B cell (primary cell): ENCODE data around the gene FOXI1. TPM values are rescaled to one million over a fixed set of nuclear protein-coding genes. Genes with fewer than 3 reads are reported as not detected.

Experiments used
- ATAC-seq: fragments of 200-7000 bp; cut with Tn5 transposase; one replicate; pipeline ENCODE4 v1.10.0; 2021; ENCODE audit warnings: low read depth, mild to moderate bottlenecking, moderate number of reproducible peaks, moderate library complexity
- CTCF ChIA-PET: fragments of 350-600 bp; sonication (Branson Sonifier 250); formaldehyde crosslinking; loops from one replicate; lab custom pipeline; 2021; ENCODE audit warnings: antibody characterized with exemption, inconsistent platforms; lab: Charles Lee
- POLR2A ChIA-PET: fragments of 350-600 bp; sonication (Branson Sonifier 250); formaldehyde crosslinking; loops from one replicate; lab custom pipeline; 2021; ENCODE audit warnings: antibody characterized with exemption; lab: Charles Lee
- DNase-seq: peaks from one replicate; pipeline ENCODE4 v3.0.0; 2013
- H2AFZ ChIP-seq: 2 replicates; pipeline ENCODE4 v1.6.1; 2012; ENCODE audit warnings: mild to moderate bottlenecking, low read depth, low read length; ENCODE audit not compliant: insufficient read depth, poor library complexity, severe bottlenecking
- H3K27ac ChIP-seq, 2 donors: 1 replicate in 1 of 2; 2 replicates in 1 of 2; pipeline ENCODE4 v1.5.1; 2012 to 2013; ENCODE audit warnings: low read length in 2 of 2, mild to moderate bottlenecking in 2 of 2, moderate library complexity in 1 of 2
- H3K27me3 ChIP-seq, 4 experiments: fragments of 200-600 bp in 1 of 4; sonication (generic) in 1 of 4; replicated peaks in 1 of 4; 1 replicate in 2 of 4; 2 replicates in 2 of 4; pipeline versions ENCODE4 v1.6.1 to v1.7.0; 2013 to 2016; ENCODE audit warnings: low read length in 3 of 4, mild to moderate bottlenecking in 2 of 4, mixed read lengths in 1 of 4, moderate library complexity in 1 of 4; ENCODE audit not compliant: insufficient read depth in 4 of 4, control insufficient read depth in 3 of 4; ENCODE audit errors: control extremely low read depth in 1 of 4
- H3K36me3 ChIP-seq, 2 experiments: replicated peaks in 1 of 2; 1 replicate in 1 of 2; 2 replicates in 1 of 2; pipeline versions ENCODE4 v1.6.1 to v1.7.1; 2013; ENCODE audit warnings: low read length in 1 of 2; ENCODE audit not compliant: insufficient read depth in 2 of 2, control insufficient read depth in 1 of 2; ENCODE audit errors: control extremely low read depth in 1 of 2, extremely low read depth in 1 of 2
- H3K4me1 ChIP-seq, 2 donors: fragments of 200-600 bp in 1 of 2; sonication (generic) in 1 of 2; 1 replicate in 1 of 2; 2 replicates in 1 of 2; pipeline versions ENCODE4 v1.5.1 to v1.6.1; 2013 to 2017; ENCODE audit warnings: low read length in 2 of 2; ENCODE audit not compliant: control insufficient read depth in 2 of 2, insufficient read depth in 2 of 2
- H3K4me2 ChIP-seq: replicated peaks from 2 replicates; pipeline ENCODE3; 2012; ENCODE audit warnings: mild to moderate bottlenecking, low read depth, low read length; ENCODE audit not compliant: poor library complexity, severe bottlenecking
- H3K4me3 ChIP-seq, 5 experiments: fragments of 200-600 bp in 1 of 5; sonication (generic) in 1 of 5; 1 replicate in 3 of 5; 2 replicates in 2 of 5; pipeline versions ENCODE4 v1.5.1 to v1.7.0; 2011 to 2016; ENCODE audit warnings: low read length in 4 of 5, mild to moderate bottlenecking in 4 of 5, low read depth in 2 of 5, control low read depth in 1 of 5, moderate library complexity in 1 of 5; ENCODE audit not compliant: insufficient read depth in 1 of 5; ENCODE audit errors: control extremely low read depth in 1 of 5, extremely low read depth in 1 of 5
- H3K79me2 ChIP-seq: fragments of 200-600 bp; sonication (generic); one replicate; pipeline ENCODE4 v1.6.0; 2016; ENCODE audit warnings: low read length; ENCODE audit not compliant: control insufficient read depth, insufficient read depth
- H3K9ac ChIP-seq: fragments of 200-600 bp; sonication (generic); 2 replicates; pipeline ENCODE4 v1.6.1; 2017; ENCODE audit warnings: mild to moderate bottlenecking, low read length, moderate library complexity
- H3K9me3 ChIP-seq, 3 donors: one replicate each; pipeline versions ENCODE4 v1.6.1 to v1.7.1; 2013; ENCODE audit warnings: low read length in 2 of 3; ENCODE audit not compliant: control insufficient read depth in 2 of 3, insufficient read depth in 1 of 3; ENCODE audit errors: control extremely low read depth in 1 of 3
- H4K20me1 ChIP-seq: 2 replicates; pipeline ENCODE4 v1.6.0; 2012; ENCODE audit warnings: mild to moderate bottlenecking, low read length; ENCODE audit not compliant: insufficient read depth, control insufficient read depth, poor library complexity, severe bottlenecking
- H3K27ac Mint-ChIP-seq: one replicate; pipeline ENCODE4 v1.8.0; 2021; ENCODE audit warnings: mixed read lengths
- H3K27me3 Mint-ChIP-seq: one replicate; pipeline ENCODE4 v1.8.0; 2021; ENCODE audit warnings: mixed read lengths
- H3K4me1 Mint-ChIP-seq: one replicate; pipeline ENCODE4 v1.8.0; 2021; ENCODE audit warnings: mixed read lengths
- H3K4me3 Mint-ChIP-seq: one replicate; pipeline ENCODE4 v1.8.0; 2021; ENCODE audit warnings: mixed read lengths
- H3K9me3 Mint-ChIP-seq: one replicate; pipeline ENCODE4 v1.8.0; 2022; ENCODE audit warnings: mixed read lengths; ENCODE audit not compliant: insufficient read depth
- CTCF ChIP-seq: fragments of 200-600 bp; IDR thresholded peaks from one replicate; pipeline ENCODE4 v1.8.0; 2022; ENCODE audit warnings: antibody characterized with exemption, mild to moderate bottlenecking
- EZH2 ChIP-seq: IDR thresholded peaks from 2 replicates; pipeline ENCODE4 v1.6.1; 2012; ENCODE audit warnings: borderline replicate concordance, low read depth, mild to moderate bottlenecking, moderate library complexity, low read length; ENCODE audit not compliant: insufficient read depth, poor library complexity, severe bottlenecking
- WGBS: methylation state at CpG from one replicate; pipeline ENCODE4 v1.1.5; 2013; ENCODE audit warnings: missing lambda C conversion rate; ENCODE audit not compliant: insufficient coverage; 5-methylcytosine and 5-hydroxymethylcytosine counted together
- intact Hi-C: fragments of 100-400 bp; cut with micrococcal nuclease; formaldehyde crosslinking; loops from one replicate; pipeline ENCODE4 v1.10.0; 2022
- polyA plus RNA-seq: library from polyadenylated mRNA; depleted of rRNA; stranded (reverse); fragments of >200 nt; gene quantifications from 2 replicates; pipeline ENCODE4 v1.2.3, GENCODE V29; 2012
- total RNA-seq, 2 donors: library from RNA; stranded (reverse); fragments of 120-200 nt in 1 of 2; gene quantifications; 1 replicate in 1 of 2; 2 replicates in 1 of 2; pipeline versions ENCODE4 v1.2.3 to v1.2.4, GENCODE V29; 2013 to 2022

Gene FOXI1
- total and polyA plus RNA-seq, 2 donors (not counting 1 experiment from before 2014, with no cell fraction given): not detected

GRCh38 chr5:170070556-170071412 is 34.9 kb upstream of the FOXI1 start:
- no peaks in the 10 kb centered on the region for H3K27me3 Mint-ChIP-seq
- H3K4me2 ChIP-seq: no peak overlapping the region
- no peaks in the 10 kb centered on the region for H3K9me3 Mint-ChIP-seq
- H3K4me1 Mint-ChIP-seq: no peaks in the 10 kb centered on the region
- no peak overlapping the region for H3K27ac Mint-ChIP-seq
- H3K79me2 ChIP-seq: no peaks in the 10 kb centered on the region
- H3K4me1 ChIP-seq: no peaks in the 10 kb centered on the region
- POLR2A ChIA-PET: no interaction called here
- no peaks in the 10 kb centered on the region for H4K20me1 ChIP-seq
- no peak overlapping the region for H3K27ac ChIP-seq
- no peak overlapping the region for H3K4me3 Mint-ChIP-seq
- CTCF ChIA-PET: interaction anchor here (0.8 to 1.9 kb wide), 2 partner anchors 10 to 12 kb away, joined by 3 to 11 read pairs; no protein-coding TSS in a partner anchor
- no peak overlapping the region for H3K9ac ChIP-seq
- no peaks in the 10 kb centered on the region for H3K27me3 ChIP-seq
- ATAC-seq: no peak
- no peaks in the 10 kb centered on the region for H3K9me3 ChIP-seq
- DNase-seq: no peak
- H2AFZ ChIP-seq: no peak overlapping the region
- no peak overlapping the region for H3K4me3 ChIP-seq
- WGBS: 97% methylated on average over 12 of the region's 14 CpGs
- TF ChIP-seq CTCF (peak; percentile 44), EZH2 (no peak)
- H3K36me3 ChIP-seq: peaks cover 12 to 84% of the 10 kb centered on the region in 2 experiments
- intact Hi-C loops: no loop called here

GRCh38 chr5:170071748-170072147 is 33.9 kb upstream of the FOXI1 start:
- TF ChIP-seq CTCF (no peak), EZH2 (no peak)
- Histone ChIP-seq H3K4me2 (no peak overlapping the region), H3K79me2 (no peaks in the 10 kb centered on the region), H4K20me1 (no peaks in the 10 kb centered on the region), H3K27me3 (no peaks in the 10 kb centered on the region), H3K9me3 (no peaks in the 10 kb centered on the region), H3K27ac (no peak overlapping the region), H3K4me3 (no peak overlapping the region), H3K9ac (no peak overlapping the region), H2AFZ (no peak overlapping the region), H3K4me1 (no peaks in the 10 kb centered on the region), H3K36me3 (peaks cover 8 to 88% of the 10 kb centered on the region in 2 experiments)
- DNase-seq (no peak), ATAC-seq (no peak)
- intact Hi-C loops: no loop called here
- H3K9me3 Mint-ChIP-seq: no peaks in the 10 kb centered on the region
- H3K4me1 Mint-ChIP-seq: no peaks in the 10 kb centered on the region
- no peaks in the 10 kb centered on the region for H3K27me3 Mint-ChIP-seq
- H3K4me3 Mint-ChIP-seq: no peak overlapping the region
- CTCF ChIA-PET: interaction anchor here (0.8 to 1.9 kb wide), 2 partner anchors 11 to 13 kb away, joined by 3 to 11 read pairs; no protein-coding TSS in a partner anchor
- no CpG with 5 or more reads among the region's 2 CpGs for WGBS
- POLR2A ChIA-PET: no interaction called here
- H3K27ac Mint-ChIP-seq: no peak overlapping the region
